ENCODE data around the gene AGAP3. TPM values are rescaled to one million over a fixed set of nuclear protein-coding genes. Genes with fewer than 3 reads are reported as not detected.

AGAP3 gene
- total and polyA plus RNA-seq, 2 donors from 2014 or later: 35.8 to 64.4 TPM

DNA sequence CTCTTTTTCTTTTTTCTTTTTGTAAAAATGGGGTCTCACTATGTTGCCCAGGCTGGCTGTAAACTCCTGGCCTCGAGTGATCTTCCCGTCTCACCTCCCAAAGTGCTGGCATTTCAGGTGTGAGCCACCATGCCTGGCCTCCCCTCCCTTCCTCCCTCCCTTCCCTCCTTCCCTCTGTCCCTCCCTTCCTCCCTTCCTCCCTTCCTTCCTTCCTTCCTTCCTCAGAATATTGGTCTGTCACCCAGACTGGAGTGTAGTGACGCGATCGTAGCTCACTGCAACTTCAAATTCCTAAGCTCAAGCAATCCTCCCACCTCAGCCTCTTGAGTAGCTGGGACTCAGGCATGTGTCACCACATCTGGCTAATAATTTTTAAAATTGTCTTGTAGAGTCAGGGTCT lies 8.4 kb downstream of the AGAP3 start:
- DNase-seq (no peak), FAIRE-seq (no peak)
- Histone ChIP-seq H3K36me3 (ENCODE audit: control insufficient read depth in 2 of 3, insufficient read depth in 3 of 3, low read length in 3 of 3) (no peaks in the 10 kb centered on the region), H3K4me3 (ENCODE audit: low read length in 3 of 3) (no peak overlapping the region), H3K9me3 (ENCODE audit: control insufficient read depth in 2 of 3, insufficient read depth in 1 of 3, low read length in 3 of 3) (no peaks in the 10 kb centered on the region), H3K27me3 (ENCODE audit: control insufficient read depth, insufficient read depth, low read length) (no peaks in the 10 kb centered on the region), H3K27ac (ENCODE audit: low read depth in 2 of 2, low read length in 2 of 2) (no peak overlapping the region), H3K4me1 (ENCODE audit: control insufficient read depth in 2 of 3, insufficient read depth in 2 of 3, low read depth in 1 of 3, low read length in 3 of 3) (peaks cover 0 to 8% (median 4%) of the 10 kb centered on the region in 3 donors), H3K9ac (ENCODE audit: low read length in 3 of 3) (no peak overlapping the region)
- intact Hi-C loops (cut with DNase I): no loop called here
- TF ChIP-seq, protein P1, sequence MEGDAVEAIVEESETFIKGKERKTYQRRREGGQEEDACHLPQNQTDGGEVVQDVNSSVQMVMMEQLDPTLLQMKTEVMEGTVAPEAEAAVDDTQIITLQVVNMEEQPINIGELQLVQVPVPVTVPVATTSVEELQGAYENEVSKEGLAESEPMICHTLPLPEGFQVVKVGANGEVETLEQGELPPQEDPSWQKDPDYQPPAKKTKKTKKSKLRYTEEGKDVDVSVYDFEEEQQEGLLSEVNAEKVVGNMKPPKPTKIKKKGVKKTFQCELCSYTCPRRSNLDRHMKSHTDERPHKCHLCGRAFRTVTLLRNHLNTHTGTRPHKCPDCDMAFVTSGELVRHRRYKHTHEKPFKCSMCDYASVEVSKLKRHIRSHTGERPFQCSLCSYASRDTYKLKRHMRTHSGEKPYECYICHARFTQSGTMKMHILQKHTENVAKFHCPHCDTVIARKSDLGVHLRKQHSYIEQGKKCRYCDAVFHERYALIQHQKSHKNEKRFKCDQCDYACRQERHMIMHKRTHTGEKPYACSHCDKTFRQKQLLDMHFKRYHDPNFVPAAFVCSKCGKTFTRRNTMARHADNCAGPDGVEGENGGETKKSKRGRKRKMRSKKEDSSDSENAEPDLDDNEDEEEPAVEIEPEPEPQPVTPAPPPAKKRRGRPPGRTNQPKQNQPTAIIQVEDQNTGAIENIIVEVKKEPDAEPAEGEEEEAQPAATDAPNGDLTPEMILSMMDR (IDR thresholded peaks at IDR 0.05; ENCODE audit: borderline replicate concordance, extremely low read depth, insufficient read depth): no peak

DNA sequence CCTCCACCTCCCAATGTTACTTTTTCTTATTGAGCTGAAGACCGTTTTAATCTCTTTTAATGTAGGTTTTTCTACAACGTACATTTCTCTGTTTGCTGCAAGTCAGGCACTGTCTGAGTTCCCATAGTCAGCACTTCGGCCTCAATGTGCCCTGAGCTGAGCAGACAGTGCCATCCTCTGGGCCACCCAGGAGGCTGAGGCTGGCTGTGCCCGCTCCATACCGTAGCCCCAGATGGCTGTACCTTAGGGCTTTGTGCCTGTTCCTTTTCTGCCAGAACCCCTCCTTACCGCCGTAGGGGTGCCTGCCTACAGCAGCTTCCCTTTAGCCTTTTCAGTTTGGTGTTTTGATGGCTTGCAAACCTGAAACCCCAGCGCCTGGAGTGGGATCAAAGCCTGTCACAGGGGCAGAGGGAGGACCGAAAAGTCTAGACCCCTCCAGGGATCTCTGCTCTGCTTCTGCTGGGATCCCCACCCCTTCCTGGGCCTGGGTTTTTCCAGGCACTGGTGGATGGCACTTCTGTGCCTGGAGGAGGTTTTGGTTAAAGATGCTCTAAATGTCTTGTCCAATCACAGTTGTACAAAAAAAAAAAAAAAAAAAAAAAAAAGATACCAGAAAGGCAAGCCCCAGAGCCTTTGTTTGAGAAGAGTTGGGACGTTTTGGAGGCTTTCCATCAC lies 9.0 kb downstream of the AGAP3 start:
- no peaks in the 10 kb centered on the region for H3K36me3 ChIP-seq (ENCODE audit: control insufficient read depth in 2 of 3, insufficient read depth in 3 of 3, low read length in 3 of 3)
- no peak overlapping the region for H3K9ac ChIP-seq (ENCODE audit: low read length in 3 of 3)
- no peaks in the 10 kb centered on the region for H3K27me3 ChIP-seq (ENCODE audit: control insufficient read depth, insufficient read depth, low read length)
- H3K9me3 ChIP-seq (ENCODE audit: control insufficient read depth in 2 of 3, insufficient read depth in 1 of 3, low read length in 3 of 3): no peaks in the 10 kb centered on the region
- FAIRE-seq: no peak
- peak in 1 of 5 donors; percentile 32 for DNase-seq
- intact Hi-C loops (cut with DNase I): no loop called here
- H3K4me1 ChIP-seq (ENCODE audit: control insufficient read depth in 2 of 3, insufficient read depth in 2 of 3, low read depth in 1 of 3, low read length in 3 of 3): peaks cover 0 to 5% (median 2%) of the 10 kb centered on the region in 3 donors
- H3K4me3 ChIP-seq (ENCODE audit: low read length in 3 of 3): no peak overlapping the region
- no peak overlapping the region for H3K27ac ChIP-seq (ENCODE audit: low read depth in 2 of 2, low read length in 2 of 2)
- TF ChIP-seq, protein P1 (IDR thresholded peaks at IDR 0.05; ENCODE audit: borderline replicate concordance, extremely low read depth, insufficient read depth): no peak

DNA sequence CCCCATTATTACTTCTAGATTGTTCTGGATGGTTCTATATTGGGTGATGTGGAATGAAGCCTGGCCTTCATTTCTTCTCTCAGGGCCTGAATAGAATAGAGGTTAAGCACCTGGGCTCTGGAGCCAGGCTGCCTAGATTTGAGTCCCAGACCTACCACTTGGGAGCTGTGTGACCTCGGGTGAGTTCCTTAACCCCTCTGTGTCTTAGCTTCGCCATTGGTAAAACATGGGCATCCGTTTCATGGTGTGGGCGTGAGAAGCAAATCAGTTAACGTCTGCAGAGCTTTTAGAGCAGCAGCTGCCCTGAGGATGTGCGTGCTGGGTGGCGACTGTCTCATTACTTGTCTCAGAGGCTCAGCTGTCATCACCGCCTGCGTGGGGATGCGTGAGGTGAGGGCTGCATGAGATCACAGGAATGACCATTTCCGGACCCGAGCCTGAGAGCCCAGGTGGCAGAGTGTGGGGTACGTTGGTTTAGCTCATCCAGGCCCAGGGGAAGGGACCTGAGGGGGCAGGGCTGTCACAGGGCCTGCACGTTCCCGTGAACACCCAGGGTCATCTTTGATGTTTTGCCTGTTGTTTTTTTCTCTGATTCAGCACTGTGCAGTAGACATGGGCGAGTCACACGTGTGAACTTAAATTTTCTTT lies 9.7 kb downstream of the AGAP3 start:
- no peaks in the 10 kb centered on the region for H3K27me3 ChIP-seq (ENCODE audit: control insufficient read depth, insufficient read depth, low read length)
- TF ChIP-seq, protein P1 (IDR thresholded peaks at IDR 0.05; ENCODE audit: borderline replicate concordance, extremely low read depth, insufficient read depth): no peak
- H3K9me3 ChIP-seq (ENCODE audit: control insufficient read depth in 2 of 3, insufficient read depth in 1 of 3, low read length in 3 of 3): no peaks in the 10 kb centered on the region
- no peak overlapping the region for H3K27ac ChIP-seq (ENCODE audit: low read depth in 2 of 2, low read length in 2 of 2)
- H3K4me3 ChIP-seq (ENCODE audit: low read length in 3 of 3): no peak overlapping the region
- peaks cover 0 to 4% (median 2%) of the 10 kb centered on the region in 3 donors for H3K4me1 ChIP-seq (ENCODE audit: control insufficient read depth in 2 of 3, insufficient read depth in 2 of 3, low read depth in 1 of 3, low read length in 3 of 3)
- intact Hi-C loops (cut with DNase I): no loop called here
- no peaks in the 10 kb centered on the region for H3K36me3 ChIP-seq (ENCODE audit: control insufficient read depth in 2 of 3, insufficient read depth in 3 of 3, low read length in 3 of 3)
- peak in 1 of 5 donors; percentile 46 for DNase-seq
- no peak for FAIRE-seq
- no peak overlapping the region for H3K9ac ChIP-seq (ENCODE audit: low read length in 3 of 3)
